OCI-LY7 (cell line): ENCODE data around the gene ACER3.

Source experiments
- EZH2phosphoT487 ChIP-seq: fragments of 200-600 bp; sonication (generic); IDR thresholded peaks from 2 replicates; pipeline ENCODE4 v1.6.1; 2018; ENCODE audit warnings: low read depth, borderline replicate concordance, mild to moderate bottlenecking, mixed run types, antibody characterized with exemption, low read length, moderate library complexity, mixed read lengths
- TF ChIP-seq, protein P1 (sequence below): fragments of 200-600 bp; sonication (generic); conservative IDR thresholded peaks from 2 replicates; pipeline ENCODE4 v1.5.1; 2014; ENCODE audit warnings: mild to moderate bottlenecking, antibody characterized with exemption, low read length, moderate library complexity, mixed read lengths

GRCh38 chr11:76901144-76901543, 40.4 kb downstream of the ACER3 start:
- TF ChIP-seq EZH2phosphoT487 = no peak
- TF ChIP-seq, protein P1, sequence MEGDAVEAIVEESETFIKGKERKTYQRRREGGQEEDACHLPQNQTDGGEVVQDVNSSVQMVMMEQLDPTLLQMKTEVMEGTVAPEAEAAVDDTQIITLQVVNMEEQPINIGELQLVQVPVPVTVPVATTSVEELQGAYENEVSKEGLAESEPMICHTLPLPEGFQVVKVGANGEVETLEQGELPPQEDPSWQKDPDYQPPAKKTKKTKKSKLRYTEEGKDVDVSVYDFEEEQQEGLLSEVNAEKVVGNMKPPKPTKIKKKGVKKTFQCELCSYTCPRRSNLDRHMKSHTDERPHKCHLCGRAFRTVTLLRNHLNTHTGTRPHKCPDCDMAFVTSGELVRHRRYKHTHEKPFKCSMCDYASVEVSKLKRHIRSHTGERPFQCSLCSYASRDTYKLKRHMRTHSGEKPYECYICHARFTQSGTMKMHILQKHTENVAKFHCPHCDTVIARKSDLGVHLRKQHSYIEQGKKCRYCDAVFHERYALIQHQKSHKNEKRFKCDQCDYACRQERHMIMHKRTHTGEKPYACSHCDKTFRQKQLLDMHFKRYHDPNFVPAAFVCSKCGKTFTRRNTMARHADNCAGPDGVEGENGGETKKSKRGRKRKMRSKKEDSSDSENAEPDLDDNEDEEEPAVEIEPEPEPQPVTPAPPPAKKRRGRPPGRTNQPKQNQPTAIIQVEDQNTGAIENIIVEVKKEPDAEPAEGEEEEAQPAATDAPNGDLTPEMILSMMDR = no peak
